DOHH2 (cell line): ENCODE results near the gene RPL36.

Experiments
- EZH2phosphoT487 ChIP-seq: fragments of 200-600 bp; sonication (generic); IDR thresholded peaks from 2 replicates; pipeline ENCODE4 v1.6.1; 2017; ENCODE audit warnings: borderline replicate concordance, mild to moderate bottlenecking, antibody characterized with exemption, low read length, moderate library complexity, mixed read lengths
- TF ChIP-seq, protein P1 (sequence below): fragments of 200-600 bp; sonication (generic); IDR thresholded peaks from one replicate; pipeline ENCODE4 v1.5.1; 2014; ENCODE audit warnings: antibody characterized with exemption, mild to moderate bottlenecking, low read depth, low read length; ENCODE audit not compliant: poor library complexity, severe bottlenecking

DNA sequence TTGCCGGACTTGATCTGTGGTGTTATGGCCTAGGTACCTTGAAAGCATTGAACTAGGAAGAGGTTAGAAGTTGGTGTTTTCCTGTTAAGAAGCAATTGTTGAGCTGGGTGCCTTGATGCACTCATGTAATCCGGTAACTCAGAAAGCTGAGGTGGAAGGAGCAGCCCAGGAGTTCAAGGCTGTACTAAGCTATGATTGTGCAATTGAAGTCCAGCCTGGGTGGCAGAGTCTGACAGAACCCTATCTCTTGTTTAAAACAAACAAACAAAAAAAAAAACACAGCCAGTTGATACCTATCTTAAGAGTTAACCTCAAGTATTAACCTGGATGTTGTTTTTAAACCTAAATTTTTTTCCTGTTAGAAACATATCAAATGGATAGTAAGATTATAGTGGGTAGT is 47.9 kb upstream of the RPL36 start:
- TF ChIP-seq, protein P1, sequence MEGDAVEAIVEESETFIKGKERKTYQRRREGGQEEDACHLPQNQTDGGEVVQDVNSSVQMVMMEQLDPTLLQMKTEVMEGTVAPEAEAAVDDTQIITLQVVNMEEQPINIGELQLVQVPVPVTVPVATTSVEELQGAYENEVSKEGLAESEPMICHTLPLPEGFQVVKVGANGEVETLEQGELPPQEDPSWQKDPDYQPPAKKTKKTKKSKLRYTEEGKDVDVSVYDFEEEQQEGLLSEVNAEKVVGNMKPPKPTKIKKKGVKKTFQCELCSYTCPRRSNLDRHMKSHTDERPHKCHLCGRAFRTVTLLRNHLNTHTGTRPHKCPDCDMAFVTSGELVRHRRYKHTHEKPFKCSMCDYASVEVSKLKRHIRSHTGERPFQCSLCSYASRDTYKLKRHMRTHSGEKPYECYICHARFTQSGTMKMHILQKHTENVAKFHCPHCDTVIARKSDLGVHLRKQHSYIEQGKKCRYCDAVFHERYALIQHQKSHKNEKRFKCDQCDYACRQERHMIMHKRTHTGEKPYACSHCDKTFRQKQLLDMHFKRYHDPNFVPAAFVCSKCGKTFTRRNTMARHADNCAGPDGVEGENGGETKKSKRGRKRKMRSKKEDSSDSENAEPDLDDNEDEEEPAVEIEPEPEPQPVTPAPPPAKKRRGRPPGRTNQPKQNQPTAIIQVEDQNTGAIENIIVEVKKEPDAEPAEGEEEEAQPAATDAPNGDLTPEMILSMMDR: no peak
- TF ChIP-seq EZH2phosphoT487: no peak
